Activated gamma-delta T cell treated with Interleukin-2 at 50 U/mL for 16 hours (primary cell): Measurements from ENCODE around the gene ADAM19.

Experiments
- DNase-seq: peaks from one replicate; pipeline ENCODE4 v3.0.0-alpha.2; 2020

Gene ADAM19

GRCh38 chr5:157562111-157562581, 13.4 kb downstream of the ADAM19 start:
- DNase-seq, result no peak

- no peak for DNase-seq
These were observed 14.5 kb downstream of the ADAM19 start for GRCh38 chr5:157561110-157561509.

GRCh38 chr5:157559301-157559700, 16.3 kb downstream of the ADAM19 start:
- DNase-seq, result no peak

DNA sequence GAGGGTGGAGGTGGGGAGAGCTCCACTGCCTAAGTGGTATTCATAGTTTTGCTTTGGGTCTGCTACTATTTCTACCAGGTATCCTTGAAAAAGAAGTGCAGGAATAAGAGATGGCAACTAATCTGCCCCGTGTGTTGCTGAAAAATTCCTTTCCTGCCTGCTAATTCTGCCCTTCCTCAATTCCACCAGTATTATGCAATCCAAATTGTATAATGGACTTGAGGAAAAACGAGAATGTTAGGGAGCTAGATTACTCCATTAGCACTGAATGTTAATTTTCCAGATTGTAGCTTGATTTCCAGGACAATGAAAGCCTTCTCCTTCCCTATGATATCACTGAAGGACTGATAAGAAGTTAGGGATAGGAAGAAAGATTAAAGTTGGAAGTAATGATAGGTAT, 16.9 kb downstream of the ADAM19 start:
- DNase-seq, result no peak

- no peak for DNase-seq
These were observed 17.5 kb downstream of the ADAM19 start for GRCh38 chr5:157558041-157558595.

DNA sequence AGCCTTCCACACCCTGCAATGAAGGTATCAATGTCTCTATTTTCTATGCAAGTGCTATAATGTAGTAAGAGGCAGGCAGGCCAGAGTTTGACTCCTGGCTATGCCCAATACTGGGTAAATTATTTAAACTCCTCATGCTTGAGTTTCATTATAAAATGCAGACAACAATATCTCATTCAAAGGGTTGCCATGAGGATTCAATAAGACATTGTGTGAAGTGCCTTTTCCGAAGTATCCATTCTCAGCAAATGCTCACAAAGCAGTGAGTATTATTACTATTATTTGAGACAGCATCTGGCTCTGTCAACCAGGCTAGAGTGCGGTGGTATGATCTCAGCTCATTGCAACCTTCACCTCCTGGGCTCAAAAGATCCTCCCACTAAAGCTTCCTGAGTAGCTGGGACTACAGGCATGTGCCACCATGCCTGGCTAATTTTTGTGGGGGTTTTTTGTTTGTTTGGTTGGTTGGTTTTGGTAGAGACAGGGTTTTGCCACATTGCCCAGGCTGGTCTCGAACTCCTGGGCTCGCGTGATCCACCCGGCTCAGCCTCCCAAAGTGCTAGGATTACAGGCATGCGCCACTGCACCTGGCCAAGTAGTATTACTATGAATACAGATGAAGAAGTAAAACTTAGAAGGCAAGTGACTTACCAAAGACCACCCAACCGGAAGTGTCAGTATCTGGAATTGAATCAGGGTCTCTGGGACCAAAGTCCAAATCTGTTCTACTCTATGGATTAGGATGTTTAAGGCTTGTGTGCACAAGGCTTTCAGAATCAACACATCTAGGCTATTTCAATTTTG, 18.8 kb downstream of the ADAM19 start:
- no peak for DNase-seq

DNA sequence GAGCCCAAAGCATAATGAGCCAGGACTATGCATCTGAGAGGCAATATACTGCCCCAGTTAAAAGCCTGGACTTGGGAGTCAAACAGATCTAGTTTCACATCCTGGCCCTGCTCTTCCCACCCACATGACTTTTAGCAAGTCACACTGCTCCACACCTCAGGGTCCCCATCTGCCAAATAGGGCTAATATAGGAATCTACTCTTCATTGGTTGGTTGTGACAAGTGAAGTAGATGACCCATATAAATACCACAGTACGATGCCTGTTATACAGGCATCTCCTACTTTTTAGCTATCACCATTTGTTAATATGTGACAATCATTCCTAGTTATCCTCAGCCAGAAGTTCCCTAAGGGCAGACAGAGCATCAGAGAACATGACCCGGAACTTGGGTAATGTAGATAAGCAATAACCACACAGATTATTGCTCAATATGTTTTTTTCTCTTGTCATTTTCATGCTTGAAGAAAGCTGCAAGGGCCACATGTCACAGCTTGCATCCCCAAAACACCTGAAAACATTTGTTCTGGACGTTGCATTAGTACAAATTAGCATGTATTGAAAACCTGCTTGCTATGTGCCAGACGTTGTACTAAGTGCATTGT, 20.4 kb downstream of the ADAM19 start:
- DNase-seq, result no peak

DNA sequence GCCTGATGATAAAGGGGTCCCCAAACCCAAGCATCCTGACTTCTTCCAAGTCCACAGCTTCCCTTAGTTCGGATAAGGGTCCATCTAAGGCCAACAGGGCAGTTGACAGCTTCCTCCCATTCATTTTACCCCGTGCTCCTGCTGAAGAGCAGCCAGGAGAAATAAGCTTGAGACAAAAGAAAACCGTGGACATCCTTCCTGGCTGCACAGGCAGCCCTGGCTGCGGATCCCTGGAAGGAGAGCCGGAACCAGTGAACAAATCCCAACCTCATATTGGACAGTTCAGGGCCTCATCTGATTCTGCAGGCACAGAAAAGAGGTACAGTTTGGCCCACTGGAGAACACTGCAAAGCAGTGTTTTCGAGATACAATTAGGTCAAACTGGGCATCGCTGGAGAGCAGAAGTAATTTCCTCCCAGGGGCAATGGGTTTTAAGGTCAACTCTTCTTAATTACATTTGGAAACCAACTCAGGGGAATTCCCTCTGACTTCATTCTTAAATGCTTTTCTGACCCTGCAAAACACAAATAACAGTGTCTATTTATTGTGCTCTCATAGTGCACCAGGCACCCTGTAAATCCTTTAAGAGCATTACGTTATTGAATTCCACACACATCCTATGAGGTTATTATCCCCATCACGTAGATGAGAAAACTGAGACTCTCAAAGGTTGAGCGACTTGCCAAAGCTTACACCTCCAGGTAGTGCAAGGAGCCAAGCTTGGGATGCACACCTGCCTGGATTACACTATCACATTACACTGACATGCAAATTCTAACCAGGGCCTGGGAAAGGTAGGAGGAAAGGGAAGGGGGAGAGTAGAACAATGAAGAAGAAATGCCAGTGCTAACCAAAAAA, 21.2 kb downstream of the ADAM19 start:
- no peak for DNase-seq

- no peak for DNase-seq
These were observed 22.9 kb downstream of the ADAM19 start for GRCh38 chr5:157552650-157553049.

- no peak for DNase-seq
These were observed 24.9 kb downstream of the ADAM19 start for GRCh38 chr5:157550663-157551062.

GRCh38 chr5:157549954-157550549, 25.5 kb downstream of the ADAM19 start:
- no peak for DNase-seq

- DNase-seq, result no peak
These were observed 26.3 kb downstream of the ADAM19 start for GRCh38 chr5:157549283-157549629.

DNA sequence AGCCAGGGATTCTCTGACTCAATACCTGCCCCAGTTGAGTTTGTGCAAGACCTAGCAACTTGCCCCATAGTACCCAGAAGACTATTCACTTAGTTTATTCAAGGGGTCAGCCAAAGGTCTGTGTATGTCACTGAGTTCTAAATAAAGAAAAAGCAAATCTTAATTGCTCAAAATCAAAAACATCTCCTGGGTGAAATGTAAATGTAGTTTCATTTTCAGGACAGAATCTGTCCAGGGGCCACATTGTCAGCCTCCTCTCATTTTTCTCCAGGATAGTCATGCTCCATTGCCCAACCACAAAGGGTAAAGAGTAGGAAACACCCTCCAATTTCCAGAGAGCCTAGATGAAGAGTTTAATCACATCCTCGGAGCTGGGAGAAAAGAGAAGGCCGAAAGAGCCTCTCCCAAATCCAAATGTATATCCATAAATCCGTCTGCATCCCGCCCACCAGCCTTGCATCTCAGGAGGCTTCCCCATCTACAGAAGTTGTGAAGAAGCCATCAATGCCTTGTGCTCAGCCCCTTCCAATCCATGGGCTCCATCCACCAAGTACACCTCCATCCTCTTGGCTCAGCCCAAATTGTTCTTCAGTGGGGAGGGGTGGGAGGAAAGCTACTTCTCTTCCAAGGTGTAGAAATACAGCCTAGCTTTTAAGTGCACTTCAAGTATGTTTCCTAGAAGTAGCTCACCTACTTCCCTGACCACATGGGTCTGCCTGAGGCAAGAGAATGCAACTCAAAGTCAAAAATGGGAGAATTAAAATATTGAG, 26.9 kb downstream of the ADAM19 start:
- no peak for DNase-seq

GRCh38 chr5:157547941-157548512, 27.5 kb downstream of the ADAM19 start:
- no peak for DNase-seq

DNA sequence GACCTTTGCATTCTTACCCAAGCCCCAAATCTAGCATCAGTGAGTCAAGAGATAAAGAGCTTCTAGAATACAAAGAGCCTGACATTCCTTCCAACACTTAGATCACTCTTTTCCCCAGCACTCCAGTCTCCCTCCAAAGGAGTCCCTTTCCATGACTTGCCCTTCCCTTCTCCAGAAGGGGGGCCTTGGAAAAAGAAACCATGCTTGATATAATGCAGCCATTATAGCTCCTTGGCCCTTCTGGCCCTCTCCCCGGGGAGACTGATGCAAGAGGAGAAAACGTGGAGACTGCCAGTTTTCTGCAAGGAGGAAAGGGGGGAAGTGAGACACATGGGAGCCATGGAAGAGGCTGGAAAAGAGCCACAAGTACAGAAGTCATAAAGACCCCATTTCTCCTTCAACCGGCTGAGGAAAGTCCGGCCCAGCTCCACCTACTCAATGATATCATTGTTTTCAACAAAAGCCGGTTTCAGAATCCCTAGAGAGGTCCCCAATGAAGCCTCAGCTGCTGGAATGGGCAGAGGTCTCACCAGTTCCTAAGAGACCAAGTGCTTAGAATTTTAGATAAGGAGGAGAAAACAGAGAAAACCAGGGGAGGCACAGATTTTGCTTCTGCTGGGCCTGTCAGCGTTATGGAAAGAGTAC, 29.0 kb downstream of the ADAM19 start:
- no peak for DNase-seq

DNA sequence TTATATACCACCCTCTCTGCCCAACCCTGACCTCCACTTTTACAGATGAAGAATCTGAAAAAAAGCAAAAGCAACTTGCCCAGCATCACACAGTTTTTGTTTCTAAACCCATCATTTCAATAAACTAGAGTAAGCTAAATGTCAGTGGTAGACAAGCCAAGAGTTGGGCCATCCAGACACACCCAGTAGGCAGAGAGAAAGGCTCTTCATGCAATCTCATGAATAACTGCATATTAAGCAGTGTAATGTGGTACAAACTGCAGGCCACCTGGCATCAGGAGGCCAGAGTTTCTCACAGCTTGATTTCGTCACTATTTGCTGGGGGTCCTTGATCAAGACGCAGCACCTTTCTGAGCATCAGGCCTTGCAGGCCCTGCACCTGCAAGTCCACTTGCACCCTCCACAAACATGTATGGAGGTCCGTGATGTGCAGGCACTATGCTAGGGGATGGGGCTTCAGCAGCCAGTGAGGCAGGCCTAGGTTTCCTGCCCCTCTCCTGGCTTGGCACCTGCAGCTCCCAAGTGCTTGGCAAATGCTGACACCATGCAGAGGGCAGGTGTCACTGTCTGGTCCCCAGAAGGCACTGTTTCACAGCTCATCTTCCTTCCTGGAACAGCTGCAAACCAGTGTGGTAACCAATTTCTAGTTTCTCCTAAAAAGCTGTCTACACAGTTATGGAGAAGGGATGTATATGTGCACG, 29.8 kb downstream of the ADAM19 start:
- no peak for DNase-seq

DNA sequence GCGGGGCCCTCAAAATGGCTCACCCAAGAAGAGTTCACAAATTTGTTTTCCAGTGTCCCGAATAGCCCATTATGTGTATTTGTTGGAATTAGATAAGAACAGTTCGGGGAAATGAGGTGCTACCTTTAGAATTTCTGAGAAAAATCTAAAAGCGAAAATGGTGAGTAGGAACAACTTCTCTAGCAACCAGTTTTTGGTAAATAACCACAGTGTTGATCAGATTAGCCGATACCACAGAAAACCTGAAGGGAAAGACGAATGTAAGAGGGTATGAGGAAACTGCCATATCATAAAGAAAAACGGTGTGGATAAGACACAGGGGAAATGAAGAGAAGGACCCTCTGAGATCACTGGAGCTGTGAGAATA, 31.0 kb downstream of the ADAM19 start:
- DNase-seq, result no peak

GRCh38 chr5:157543825-157544622, 31.6 kb downstream of the ADAM19 start:
- no peak for DNase-seq

DNA sequence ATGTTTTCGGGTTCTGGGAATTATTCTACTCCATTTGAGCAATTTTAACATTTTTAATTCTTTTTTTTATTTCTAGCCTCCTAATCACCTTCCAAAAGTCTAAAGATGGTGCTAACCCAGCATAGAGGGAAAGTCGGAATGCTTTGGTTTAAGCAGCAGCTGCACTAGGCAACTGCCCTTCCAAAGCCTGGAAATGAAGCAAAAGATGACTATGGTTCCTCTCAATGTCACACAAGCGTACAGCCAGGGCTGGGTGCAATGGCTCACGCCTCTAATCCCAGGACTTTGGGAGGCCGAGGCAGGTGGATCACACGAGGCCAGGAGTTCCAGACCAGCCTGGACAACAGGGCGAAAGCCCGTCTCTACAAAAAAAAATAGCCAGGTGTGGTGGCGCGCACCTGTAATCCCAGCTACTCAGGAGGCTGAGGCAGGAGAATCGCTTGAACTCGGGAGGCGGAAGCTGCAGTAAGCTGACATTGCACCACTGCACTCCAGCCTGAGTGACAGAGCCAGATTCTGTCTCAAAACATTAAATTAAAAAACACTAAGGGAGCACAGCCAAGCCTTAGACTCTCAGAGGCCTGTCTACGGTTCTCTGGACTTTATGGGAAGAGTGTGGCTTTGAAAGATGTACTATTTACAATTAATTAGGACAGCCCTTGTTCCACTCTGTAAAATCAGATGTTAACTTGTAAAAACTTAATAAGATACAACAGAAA, 33.1 kb downstream of the ADAM19 start:
- DNase-seq, result no peak
